ENCODE data around the gene ZNF283. TPM values are rescaled to one million over a fixed set of nuclear protein-coding genes. Genes with fewer than 3 reads are reported as not detected.

ZNF283 gene
- total and polyA plus RNA-seq, 2 of the 13 experiments (the other 11 are each of a cell fraction or from before 2014, with no cell fraction given) = 2.0 to 11.1 TPM

- TF ChIP-seq, protein P1, sequence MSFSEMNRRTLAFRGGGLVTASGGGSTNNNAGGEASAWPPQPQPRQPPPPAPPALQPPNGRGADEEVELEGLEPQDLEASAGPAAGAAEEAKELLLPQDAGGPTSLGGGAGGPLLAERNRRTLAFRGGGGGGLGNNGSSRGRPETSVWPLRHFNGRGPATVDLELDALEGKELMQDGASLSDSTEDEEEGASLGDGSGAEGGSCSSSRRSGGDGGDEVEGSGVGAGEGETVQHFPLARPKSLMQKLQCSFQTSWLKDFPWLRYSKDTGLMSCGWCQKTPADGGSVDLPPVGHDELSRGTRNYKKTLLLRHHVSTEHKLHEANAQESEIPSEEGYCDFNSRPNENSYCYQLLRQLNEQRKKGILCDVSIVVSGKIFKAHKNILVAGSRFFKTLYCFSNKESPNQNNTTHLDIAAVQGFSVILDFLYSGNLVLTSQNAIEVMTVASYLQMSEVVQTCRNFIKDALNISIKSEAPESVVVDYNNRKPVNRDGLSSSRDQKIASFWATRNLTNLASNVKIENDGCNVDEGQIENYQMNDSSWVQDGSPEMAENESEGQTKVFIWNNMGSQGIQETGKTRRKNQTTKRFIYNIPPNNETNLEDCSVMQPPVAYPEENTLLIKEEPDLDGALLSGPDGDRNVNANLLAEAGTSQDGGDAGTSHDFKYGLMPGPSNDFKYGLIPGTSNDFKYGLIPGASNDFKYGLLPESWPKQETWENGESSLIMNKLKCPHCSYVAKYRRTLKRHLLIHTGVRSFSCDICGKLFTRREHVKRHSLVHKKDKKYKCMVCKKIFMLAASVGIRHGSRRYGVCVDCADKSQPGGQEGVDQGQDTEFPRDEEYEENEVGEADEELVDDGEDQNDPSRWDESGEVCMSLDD (CRISPR knock-in tag; IDR thresholded peaks at IDR 0.05; ENCODE audit: borderline replicate concordance) = no peak
- TF ChIP-seq ZNF782 (CRISPR knock-in tag; IDR thresholded peaks at IDR 0.05; ENCODE audit: borderline replicate concordance) (no peak), SRSF9 (IDR thresholded peaks at IDR 0.05; ENCODE audit: borderline replicate concordance, insufficient read depth, low read depth, low read length, poor library complexity, severe bottlenecking) (no peak), NFRKB (IDR thresholded peaks at IDR 0.05) (no peak), HBP1 (CRISPR knock-in tag; IDR thresholded peaks at IDR 0.05; ENCODE audit: low read depth) (peak; percentile 76; the same call in 1 of the 2 replicates), NFIB (CRISPR knock-in tag; IDR thresholded peaks at IDR 0.05; ENCODE audit: borderline replicate concordance) (no peak), RARA (CRISPR knock-in tag; IDR thresholded peaks at IDR 0.05) (peak; percentile 57), TEAD2 (CRISPR knock-in tag; IDR thresholded peaks at IDR 0.05) (0 out of 2 replicates have a peak, but pooled peaks have one; percentile 62), ZNF260 (CRISPR knock-in tag; IDR thresholded peaks at IDR 0.05; ENCODE audit: borderline replicate concordance, low read depth) (no peak), SETDB1 (CRISPR knock-in tag; IDR thresholded peaks at IDR 0.05; ENCODE audit: borderline replicate concordance) (no peak), ZNF777 (CRISPR knock-in tag; IDR thresholded peaks at IDR 0.05) (no peak), ZSCAN9 (CRISPR knock-in tag; IDR thresholded peaks at IDR 0.05; ENCODE audit: borderline replicate concordance) (peak; percentile 92; the same call in 1 of the 2 replicates), HCFC1 (IDR thresholded peaks at IDR 0.05; ENCODE audit: low read depth, low read length) (no peak), TSC22D2 (CRISPR knock-in tag; IDR thresholded peaks at IDR 0.05; ENCODE audit: borderline replicate concordance) (peak; percentile 97), GLMP (CRISPR knock-in tag; IDR thresholded peaks at IDR 0.05; ENCODE audit: borderline replicate concordance) (no peak), GATAD1 (CRISPR knock-in tag; IDR thresholded peaks at IDR 0.05) (0 out of 2 replicates have a peak, but pooled peaks have one; percentile 29), ZSCAN29 (CRISPR knock-in tag; conservative IDR thresholded peaks at IDR 0.05) (no peak), KDM2A (CRISPR knock-in tag; IDR thresholded peaks at IDR 0.05; ENCODE audit: borderline replicate concordance, low read depth) (no peak), CCAR2 (optimal IDR thresholded peaks at IDR 0.05; ENCODE audit: low read depth, low read length) (no peak)
- TF ChIP-seq, protein P2, sequence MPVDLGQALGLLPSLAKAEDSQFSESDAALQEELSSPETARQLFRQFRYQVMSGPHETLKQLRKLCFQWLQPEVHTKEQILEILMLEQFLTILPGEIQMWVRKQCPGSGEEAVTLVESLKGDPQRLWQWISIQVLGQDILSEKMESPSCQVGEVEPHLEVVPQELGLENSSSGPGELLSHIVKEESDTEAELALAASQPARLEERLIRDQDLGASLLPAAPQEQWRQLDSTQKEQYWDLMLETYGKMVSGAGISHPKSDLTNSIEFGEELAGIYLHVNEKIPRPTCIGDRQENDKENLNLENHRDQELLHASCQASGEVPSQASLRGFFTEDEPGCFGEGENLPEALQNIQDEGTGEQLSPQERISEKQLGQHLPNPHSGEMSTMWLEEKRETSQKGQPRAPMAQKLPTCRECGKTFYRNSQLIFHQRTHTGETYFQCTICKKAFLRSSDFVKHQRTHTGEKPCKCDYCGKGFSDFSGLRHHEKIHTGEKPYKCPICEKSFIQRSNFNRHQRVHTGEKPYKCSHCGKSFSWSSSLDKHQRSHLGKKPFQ (CRISPR knock-in tag; IDR thresholded peaks at IDR 0.05; ENCODE audit: insufficient replicate concordance) = no peak
- TF ChIP-seq, protein P3, sequence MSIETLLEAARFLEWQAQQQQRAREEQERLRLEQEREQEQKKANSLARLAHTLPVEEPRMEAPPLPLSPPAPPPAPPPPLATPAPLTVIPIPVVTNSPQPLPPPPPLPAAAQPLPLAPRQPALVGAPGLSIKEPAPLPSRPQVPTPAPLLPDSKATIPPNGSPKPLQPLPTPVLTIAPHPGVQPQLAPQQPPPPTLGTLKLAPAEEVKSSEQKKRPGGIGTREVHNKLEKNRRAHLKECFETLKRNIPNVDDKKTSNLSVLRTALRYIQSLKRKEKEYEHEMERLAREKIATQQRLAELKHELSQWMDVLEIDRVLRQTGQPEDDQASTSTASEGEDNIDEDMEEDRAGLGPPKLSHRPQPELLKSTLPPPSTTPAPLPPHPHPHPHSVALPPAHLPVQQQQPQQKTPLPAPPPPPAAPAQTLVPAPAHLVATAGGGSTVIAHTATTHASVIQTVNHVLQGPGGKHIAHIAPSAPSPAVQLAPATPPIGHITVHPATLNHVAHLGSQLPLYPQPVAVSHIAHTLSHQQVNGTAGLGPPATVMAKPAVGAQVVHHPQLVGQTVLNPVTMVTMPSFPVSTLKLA (IDR thresholded peaks at IDR 0.05) = no peak
Observed at GRCh38 chr19:43789029-43789428, 38.1 kb upstream of the ZNF283 start (continued).

Measured in HepG2 (cell line).